Stomach (tissue), 4 donors: Measurements from ENCODE around the gene EIF5.

ENCODE experiments used
- POLR2A ChIP-seq, 4 donors: fragments of 450-650 bp; IDR thresholded peaks; one replicate each; pipeline ENCODE4 v1.6.1; 2016; ENCODE audit warnings: antibody characterized with exemption in 4 of 4, control low read depth in 2 of 4, mild to moderate bottlenecking in 1 of 4, moderate library complexity in 1 of 4
- POLR2AphosphoS5 ChIP-seq, 3 donors: sonication (generic); formaldehyde crosslinking; IDR thresholded peaks; one replicate each; pipeline ENCODE4 v1.6.1; 2016; ENCODE audit warnings: antibody characterized with exemption in 3 of 3
- TF ChIP-seq, protein P1 (sequence below), 7 experiments: fragments of 450-650 bp in 4 of 7; fragments of 200-600 bp in 3 of 7; sonication (generic) in 3 of 7; IDR thresholded peaks; one replicate each; pipeline ENCODE4 v1.5.1; 2016 to 2019; ENCODE audit warnings: antibody characterized with exemption in 7 of 7, control low read depth in 2 of 7, mild to moderate bottlenecking in 1 of 7

DNA sequence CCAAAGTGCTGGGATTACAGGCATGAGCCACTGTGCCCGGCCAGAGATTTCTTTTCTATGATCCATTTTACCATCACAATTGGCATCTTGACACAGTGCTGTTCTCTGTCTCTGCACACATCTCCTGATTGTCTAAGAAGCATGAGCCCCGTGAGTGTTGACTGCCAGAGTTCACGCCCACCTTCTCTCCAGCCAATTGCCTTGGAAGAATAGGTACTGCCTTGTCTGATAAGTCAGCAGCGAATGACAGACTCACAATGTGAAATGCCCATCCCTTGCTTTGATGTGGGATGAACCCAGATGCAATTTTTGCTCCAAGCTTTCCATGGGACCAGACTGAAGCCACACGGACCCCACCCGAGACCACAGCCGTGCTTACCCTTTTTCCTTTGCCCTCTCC, 19.3 kb downstream of the EIF5 start:
- TF ChIP-seq, protein P1, sequence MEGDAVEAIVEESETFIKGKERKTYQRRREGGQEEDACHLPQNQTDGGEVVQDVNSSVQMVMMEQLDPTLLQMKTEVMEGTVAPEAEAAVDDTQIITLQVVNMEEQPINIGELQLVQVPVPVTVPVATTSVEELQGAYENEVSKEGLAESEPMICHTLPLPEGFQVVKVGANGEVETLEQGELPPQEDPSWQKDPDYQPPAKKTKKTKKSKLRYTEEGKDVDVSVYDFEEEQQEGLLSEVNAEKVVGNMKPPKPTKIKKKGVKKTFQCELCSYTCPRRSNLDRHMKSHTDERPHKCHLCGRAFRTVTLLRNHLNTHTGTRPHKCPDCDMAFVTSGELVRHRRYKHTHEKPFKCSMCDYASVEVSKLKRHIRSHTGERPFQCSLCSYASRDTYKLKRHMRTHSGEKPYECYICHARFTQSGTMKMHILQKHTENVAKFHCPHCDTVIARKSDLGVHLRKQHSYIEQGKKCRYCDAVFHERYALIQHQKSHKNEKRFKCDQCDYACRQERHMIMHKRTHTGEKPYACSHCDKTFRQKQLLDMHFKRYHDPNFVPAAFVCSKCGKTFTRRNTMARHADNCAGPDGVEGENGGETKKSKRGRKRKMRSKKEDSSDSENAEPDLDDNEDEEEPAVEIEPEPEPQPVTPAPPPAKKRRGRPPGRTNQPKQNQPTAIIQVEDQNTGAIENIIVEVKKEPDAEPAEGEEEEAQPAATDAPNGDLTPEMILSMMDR (IDR thresholded peaks at IDR 0.05), result no peak
- TF ChIP-seq POLR2A (IDR thresholded peaks at IDR 0.05) (no peak), POLR2AphosphoS5 (IDR thresholded peaks at IDR 0.05) (no peak)
